Neutrophil (primary cell): ENCODE data around the gene GPD2.

Source experiments
- H3K27ac ChIP-seq: fragments of 200-600 bp; sonication (generic); 2 replicates; pipeline ENCODE4 v1.5.1; 2016; ENCODE audit warnings: mild to moderate bottlenecking, moderate library complexity
- H3K27me3 ChIP-seq: fragments of 200-600 bp; sonication (generic); 2 replicates; pipeline ENCODE4 v1.6.0; 2016; ENCODE audit warnings: mild to moderate bottlenecking
- H3K36me3 ChIP-seq: fragments of 200-600 bp; sonication (generic); 2 replicates; pipeline ENCODE4 v1.5.1; 2017
- H3K4me1 ChIP-seq, 2 experiments: fragments of 200-600 bp in 1 of 2; sonication (generic) in 1 of 2; 1 replicate in 1 of 2; 2 replicates in 1 of 2; pipeline versions ENCODE4 v1.5.1 to v1.6.1; 2013 to 2016; ENCODE audit warnings: low read depth in 1 of 2, low read length in 1 of 2, mild to moderate bottlenecking in 1 of 2, moderate library complexity in 1 of 2; ENCODE audit not compliant: control insufficient read depth in 1 of 2, insufficient read depth in 1 of 2
- H3K4me3 ChIP-seq, 2 experiments: fragments of 200-600 bp in 1 of 2; sonication (generic) in 1 of 2; 1 replicate in 1 of 2; 2 replicates in 1 of 2; pipeline ENCODE4 v1.5.1; 2013 to 2016; ENCODE audit warnings: low read depth in 1 of 2, low read length in 1 of 2, mild to moderate bottlenecking in 1 of 2, moderate library complexity in 1 of 2
- H3K9me3 ChIP-seq: fragments of 200-600 bp; sonication (generic); 2 replicates; pipeline ENCODE4 v1.5.1; 2016
- TF ChIP-seq, protein P1 (sequence below): fragments of 200-600 bp; sonication (generic); IDR thresholded peaks from 2 replicates; pipeline ENCODE4 v1.5.1; 2016; ENCODE audit warnings: antibody characterized with exemption

Gene GPD2

GRCh38 chr2:156430236-156430979 lies 5.8 kb upstream of the GPD2 start:
- peaks cover 17 to 21% of the 10 kb centered on the region in 2 experiments for H3K4me1 ChIP-seq
- H3K36me3 ChIP-seq = no peaks in the 10 kb centered on the region
- TF ChIP-seq, protein P1, sequence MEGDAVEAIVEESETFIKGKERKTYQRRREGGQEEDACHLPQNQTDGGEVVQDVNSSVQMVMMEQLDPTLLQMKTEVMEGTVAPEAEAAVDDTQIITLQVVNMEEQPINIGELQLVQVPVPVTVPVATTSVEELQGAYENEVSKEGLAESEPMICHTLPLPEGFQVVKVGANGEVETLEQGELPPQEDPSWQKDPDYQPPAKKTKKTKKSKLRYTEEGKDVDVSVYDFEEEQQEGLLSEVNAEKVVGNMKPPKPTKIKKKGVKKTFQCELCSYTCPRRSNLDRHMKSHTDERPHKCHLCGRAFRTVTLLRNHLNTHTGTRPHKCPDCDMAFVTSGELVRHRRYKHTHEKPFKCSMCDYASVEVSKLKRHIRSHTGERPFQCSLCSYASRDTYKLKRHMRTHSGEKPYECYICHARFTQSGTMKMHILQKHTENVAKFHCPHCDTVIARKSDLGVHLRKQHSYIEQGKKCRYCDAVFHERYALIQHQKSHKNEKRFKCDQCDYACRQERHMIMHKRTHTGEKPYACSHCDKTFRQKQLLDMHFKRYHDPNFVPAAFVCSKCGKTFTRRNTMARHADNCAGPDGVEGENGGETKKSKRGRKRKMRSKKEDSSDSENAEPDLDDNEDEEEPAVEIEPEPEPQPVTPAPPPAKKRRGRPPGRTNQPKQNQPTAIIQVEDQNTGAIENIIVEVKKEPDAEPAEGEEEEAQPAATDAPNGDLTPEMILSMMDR = no peak
- H3K4me3 ChIP-seq = peak overlapping the region in 1 of 2 experiments; percentile 1
- no peaks in the 10 kb centered on the region for H3K27me3 ChIP-seq
- H3K9me3 ChIP-seq = no peaks in the 10 kb centered on the region
- H3K27ac ChIP-seq = peak overlapping the region; percentile 82

- no peaks in the 10 kb centered on the region for H3K36me3 ChIP-seq
- TF ChIP-seq, protein P1 = no peak
- peak overlapping the region; percentile 82 for H3K27ac ChIP-seq
- no peaks in the 10 kb centered on the region for H3K9me3 ChIP-seq
- peak overlapping the region in 1 of 2 experiments; percentile 1 for H3K4me3 ChIP-seq
- H3K27me3 ChIP-seq = no peaks in the 10 kb centered on the region
- peaks cover 17 to 26% of the 10 kb centered on the region in 2 experiments for H3K4me1 ChIP-seq
Measured at GRCh38 chr2:156430980-156431358, 5.2 kb upstream of the GPD2 start.

DNA sequence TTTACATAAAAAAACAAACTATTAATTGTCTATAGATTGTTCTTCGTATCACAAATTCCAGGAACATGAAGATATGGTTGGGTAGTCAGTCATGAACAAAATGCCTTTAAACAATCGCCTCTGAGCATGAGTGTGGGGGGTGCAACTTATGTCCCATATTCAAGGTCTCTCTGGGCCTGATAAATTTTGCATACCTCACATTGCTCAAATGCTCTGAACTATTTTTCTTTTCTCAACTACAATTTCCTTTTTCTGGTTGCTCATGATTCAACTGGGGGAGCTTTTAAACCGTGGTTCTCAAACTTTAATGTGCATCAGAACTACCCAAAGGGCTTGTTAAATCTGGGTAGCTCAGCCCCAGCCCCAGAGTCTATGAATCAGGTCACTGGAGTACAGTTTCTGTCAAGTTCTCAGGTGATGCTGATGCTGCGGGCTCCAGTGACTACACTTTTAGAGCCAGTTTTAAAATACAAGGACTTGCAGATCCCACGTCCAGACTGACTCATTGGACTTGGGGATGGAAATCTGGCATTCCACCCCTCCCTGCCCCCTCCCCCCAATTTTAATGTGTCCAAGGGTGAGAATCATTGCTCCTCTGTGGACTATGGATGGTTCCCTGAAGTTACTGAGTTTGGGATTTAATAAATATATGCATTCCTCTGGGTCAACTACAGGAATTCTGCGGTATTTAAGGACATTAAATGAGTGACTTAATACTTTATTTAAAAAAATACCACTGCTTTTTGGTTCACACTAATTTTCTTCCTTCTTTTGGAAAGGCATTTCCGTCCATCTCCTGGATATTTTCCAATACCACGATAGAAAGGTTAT lies 1.5 kb upstream of the GPD2 start:
- Histone ChIP-seq H3K36me3 (no peaks in the 10 kb centered on the region), H3K27me3 (no peaks in the 10 kb centered on the region), H3K4me3 (no peak overlapping the region), H3K9me3 (no peaks in the 10 kb centered on the region), H3K27ac (peak overlapping the region; percentile 84), H3K4me1 (peaks cover 46 to 54% of the 10 kb centered on the region in 2 experiments)
- TF ChIP-seq, protein P1 = no peak

GRCh38 chr2:156435396-156435717 lies 822 bp upstream of the GPD2 start:
- Histone ChIP-seq H3K36me3 (no peaks in the 10 kb centered on the region), H3K4me1 (peaks cover 44 to 50% of the 10 kb centered on the region in 2 experiments), H3K4me3 (peak overlapping the region; percentile 83 to 85), H3K27me3 (no peaks in the 10 kb centered on the region), H3K9me3 (no peaks in the 10 kb centered on the region), H3K27ac (peak overlapping the region; percentile 84)
- TF ChIP-seq, protein P1 = no peak

GRCh38 chr2:156436497-156437085 lies 412 bp downstream of the GPD2 start:
- Histone ChIP-seq H3K27me3 (no peaks in the 10 kb centered on the region), H3K36me3 (no peaks in the 10 kb centered on the region), H3K9me3 (no peaks in the 10 kb centered on the region), H3K4me1 (peaks cover 32 to 37% of the 10 kb centered on the region in 2 experiments), H3K4me3 (peak overlapping the region; percentile 83 to 85), H3K27ac (peak overlapping the region; percentile 84)
- TF ChIP-seq, protein P1 = no peak
